HepG2 (cell line): Measurements from ENCODE around the gene HDLBP. TPM values are rescaled to one million over a fixed set of nuclear protein-coding genes. Genes with fewer than 3 reads are reported as not detected.

Source experiments
- ADNP ChIP-seq: sonication (generic); formaldehyde crosslinking; IDR thresholded peaks from 2 replicates; pipeline ENCODE4 v1.4.0; 2020; ENCODE audit warnings: missing genetic modification reagents
- ATAD3A ChIP-seq: sonication (generic); formaldehyde crosslinking; IDR thresholded peaks from 2 replicates; pipeline ENCODE4 v1.4.0; 2020; ENCODE audit warnings: missing genetic modification reagents
- CENPT ChIP-seq: sonication (generic); formaldehyde crosslinking; IDR thresholded peaks from 2 replicates; pipeline ENCODE4 v1.8.0; 2022; ENCODE audit warnings: low read depth, mild to moderate bottlenecking, moderate library complexity, missing genetic modification reagents
- DR1 ChIP-seq: sonication (generic); formaldehyde crosslinking; IDR thresholded peaks from 2 replicates; pipeline ENCODE4 v1.8.0; 2021; ENCODE audit warnings: mild to moderate bottlenecking, missing genetic modification reagents, inconsistent platforms
- E2F2 ChIP-seq: sonication (generic); formaldehyde crosslinking; IDR thresholded peaks from 2 replicates; pipeline ENCODE4 v1.4.0; 2020; ENCODE audit warnings: missing genetic modification reagents, borderline replicate concordance
- FLYWCH1 ChIP-seq: sonication (generic); formaldehyde crosslinking; IDR thresholded peaks from 2 replicates; pipeline ENCODE4 v1.8.1; 2023; ENCODE audit warnings: mild to moderate bottlenecking, missing genetic modification reagents
- FOXC1 ChIP-seq: sonication (generic); formaldehyde crosslinking; IDR thresholded peaks from 2 replicates; pipeline ENCODE4 v1.8.0; 2022; ENCODE audit warnings: mild to moderate bottlenecking, missing genetic modification reagents, borderline replicate concordance
- GABPA ChIP-seq, 2 experiments: IDR thresholded peaks; 2 replicates each; pipeline ENCODE4 v1.6.1; 2011 to 2016; ENCODE audit warnings: low read depth in 2 of 2, low read length in 1 of 2, missing biosample characterization in 1 of 2, missing genetic modification characterization in 1 of 2
- ISL2 ChIP-seq: sonication (generic); formaldehyde crosslinking; IDR thresholded peaks from 2 replicates; pipeline ENCODE4 v1.5.0; 2020; ENCODE audit warnings: missing genetic modification reagents
- MIER2 ChIP-seq: IDR thresholded peaks from 2 replicates; pipeline ENCODE4 v1.6.1; 2016; ENCODE audit warnings: missing biosample characterization, missing genetic modification reagents
- NFIC ChIP-seq: IDR thresholded peaks from 2 replicates; pipeline ENCODE4 v1.6.1; 2012; ENCODE audit warnings: mild to moderate bottlenecking, low read length, inconsistent platforms
- NKX3-1 ChIP-seq: sonication (generic); formaldehyde crosslinking; IDR thresholded peaks from 2 replicates; pipeline ENCODE4 v1.5.0; 2020; ENCODE audit warnings: missing genetic modification reagents
- NR2F6 ChIP-seq, 2 experiments: IDR thresholded peaks; 2 replicates each; pipeline ENCODE4 v1.6.1; 2016; ENCODE audit warnings: antibody characterized with exemption in 1 of 2, mild to moderate bottlenecking in 1 of 2
- NRL ChIP-seq: sonication (generic); formaldehyde crosslinking; IDR thresholded peaks from 2 replicates; pipeline ENCODE4 v1.5.0; 2020; ENCODE audit warnings: missing genetic modification reagents, mild to moderate bottlenecking, moderate library complexity, borderline replicate concordance
- PTBP1 ChIP-seq: fragments of 200-400 bp; formaldehyde crosslinking; IDR thresholded peaks from 2 replicates; pipeline ENCODE4 v1.6.1; 2018; ENCODE audit warnings: low read length, low read depth; ENCODE audit not compliant: poor library complexity, severe bottlenecking
- SALL2 ChIP-seq: sonication (generic); formaldehyde crosslinking; IDR thresholded peaks from 2 replicates; pipeline ENCODE4 v1.8.1; 2023; ENCODE audit warnings: mild to moderate bottlenecking, missing genetic modification reagents, inconsistent platforms
- SIN3B ChIP-seq: fragments of 150-350 bp; IDR thresholded peaks from 2 replicates; pipeline ENCODE4 v1.6.1; 2014; ENCODE audit warnings: low read length
- SMAD3 ChIP-seq: sonication (generic); formaldehyde crosslinking; IDR thresholded peaks from 2 replicates; pipeline ENCODE4 v1.4.0; 2020; ENCODE audit warnings: missing genetic modification reagents
- TCF12 ChIP-seq, 2 experiments: fragments of 450-650 bp in 1 of 2; sonication (generic) in 1 of 2; formaldehyde crosslinking in 1 of 2; IDR thresholded peaks; 2 replicates each; pipeline versions ENCODE4 v1.6.1 to v1.8.0; 2017 to 2022; ENCODE audit warnings: antibody characterized with exemption in 1 of 2, mild to moderate bottlenecking in 1 of 2, missing genetic modification reagents in 1 of 2, moderate library complexity in 1 of 2
- ZBTB14 ChIP-seq: sonication (generic); formaldehyde crosslinking; IDR thresholded peaks from 2 replicates; pipeline ENCODE4 v1.4.0; 2020; ENCODE audit warnings: missing genetic modification reagents
- ZKSCAN8 ChIP-seq: IDR thresholded peaks from 2 replicates; pipeline ENCODE4 v1.6.1; 2016; ENCODE audit warnings: borderline replicate concordance, missing genetic modification reagents, missing compliant biosample characterization
- ZNF331 ChIP-seq: sonication (generic); formaldehyde crosslinking; IDR thresholded peaks from 2 replicates; pipeline ENCODE4 v1.4.0; 2020; ENCODE audit warnings: missing genetic modification reagents
- ZNF549 ChIP-seq: sonication (generic); formaldehyde crosslinking; IDR thresholded peaks from 2 replicates; pipeline ENCODE4 v1.5.0; 2020; ENCODE audit warnings: missing genetic modification reagents
- ZNF616 ChIP-seq: sonication (generic); formaldehyde crosslinking; IDR thresholded peaks from 2 replicates; pipeline ENCODE4 v1.5.0; 2020; ENCODE audit warnings: low read depth, mild to moderate bottlenecking, missing genetic modification reagents
- ZNF644 ChIP-seq: IDR thresholded peaks from 2 replicates; pipeline ENCODE4 v1.6.1; 2016; ENCODE audit warnings: low read depth
- ZNF672 ChIP-seq: sonication (generic); formaldehyde crosslinking; IDR thresholded peaks from 2 replicates; pipeline ENCODE4 v1.8.1; 2022; ENCODE audit warnings: missing genetic modification reagents
- ZNF776 ChIP-seq: sonication (generic); formaldehyde crosslinking; IDR thresholded peaks from 2 replicates; pipeline ENCODE4 v1.4.0; 2020; ENCODE audit warnings: mild to moderate bottlenecking, missing genetic modification reagents
- ZNF816 ChIP-seq: sonication (generic); formaldehyde crosslinking; IDR thresholded peaks from 2 replicates; pipeline ENCODE4 v1.8.0; 2022; ENCODE audit warnings: missing genetic modification reagents, mild to moderate bottlenecking, borderline replicate concordance
- polyA plus RNA-seq, 8 experiments: library from polyadenylated mRNA; depleted of rRNA in 3 of 8; stranded (reverse) in 7 of 8; unstranded in 1 of 8; fragments of >200 nt; fragmentation: Illumina TruSeq in 4 of 8; extraction: Trizol in 4 of 8; gene quantifications; 2 replicates each; pipeline versions ENCODE4 v1.2.1 to v1.2.3, GENCODE V29; 2011 to 2016; ENCODE audit warnings: low read depth in 4 of 8, missing spikeins in 1 of 8, mixed read lengths in 1 of 8; ENCODE audit not compliant: insufficient read depth in 1 of 8
- total RNA-seq, 5 experiments: library from RNA; depleted of rRNA; stranded (reverse); fragments of >200 nt; fragmentation: Illumina TruSeq; extraction: Trizol; gene quantifications; 2 replicates each; pipeline ENCODE4 v1.2.3, GENCODE V29; 2016; ENCODE audit warnings: low read depth in 1 of 5

HDLBP gene
- total and polyA plus RNA-seq, 2 of the 13 experiments (the other 11 are each of a cell fraction or from before 2014, with no cell fraction given), result 464 to 707 TPM

DNA sequence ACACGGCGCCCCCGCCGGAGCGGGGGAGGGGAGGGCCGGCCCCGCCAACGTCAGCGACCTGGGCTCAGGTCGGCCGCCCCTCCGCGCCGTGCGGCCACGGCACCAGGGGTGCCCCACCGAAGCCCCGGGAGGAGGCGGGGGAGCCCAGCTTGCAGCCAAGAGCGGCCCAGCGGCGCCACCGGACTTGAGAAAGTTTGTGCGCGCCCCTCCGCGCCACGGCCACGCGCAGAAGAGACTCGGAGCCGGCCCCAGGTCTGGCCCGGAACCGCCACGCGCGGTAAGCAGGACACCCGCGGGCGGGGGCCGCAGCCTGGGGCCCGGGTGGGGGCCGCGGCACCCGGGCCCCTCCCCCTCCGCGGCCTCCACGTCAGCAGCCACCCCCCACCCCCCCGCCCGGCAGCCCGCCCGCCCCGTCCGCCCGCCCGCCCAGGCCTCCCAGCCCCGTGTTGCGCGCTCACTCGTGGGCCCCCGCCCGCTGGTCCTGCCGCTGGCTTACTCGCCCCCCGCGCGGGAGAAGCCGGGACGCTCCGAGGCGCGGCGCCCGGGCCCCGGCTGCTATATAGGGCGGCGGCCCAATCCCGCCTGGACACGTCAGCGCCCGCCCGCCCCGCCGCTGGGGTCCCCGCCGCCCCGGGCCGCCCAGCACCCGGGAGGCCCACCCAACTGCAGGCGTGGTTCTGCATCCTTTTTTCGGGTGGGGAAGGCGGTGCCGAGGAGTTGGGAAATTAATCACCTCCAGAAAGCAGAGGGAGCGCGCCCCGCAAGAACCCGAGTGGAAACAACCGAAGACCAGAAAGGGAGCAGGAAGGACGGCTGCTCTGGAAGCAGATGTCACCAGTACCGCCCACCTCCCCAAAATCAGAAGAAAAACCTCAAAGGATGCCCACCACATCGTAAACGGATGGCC, 42.9 kb downstream of the HDLBP start (continued):
- TF ChIP-seq ZNF331 (CRISPR knock-in tag) (no peak), NRL (0 out of 2 replicates have a peak, but pooled peaks have one; percentile 41), ZNF616 (CRISPR knock-in tag) (no peak), NR2F6 (IDR thresholded peaks at IDR 0.05) (no peak), NR2F6 (CRISPR knock-in tag; IDR thresholded peaks at IDR 0.05) (no peak), ZNF644 (CRISPR knock-in tag) (no peak), DR1 (CRISPR knock-in tag) (peak; percentile 73), NKX3-1 (no peak), E2F2 (CRISPR knock-in tag) (0 out of 2 replicates have a peak, but pooled peaks have one; percentile 61), MIER2 (no peak), SALL2 (CRISPR knock-in tag) (peak; percentile 1; the same call in 1 of the 2 replicates), ISL2 (peak; percentile 59; the same call in 1 of the 2 replicates), CENPT (CRISPR knock-in tag) (no peak), ZKSCAN8 (CRISPR knock-in tag) (no peak), ZNF672 (CRISPR knock-in tag) (no peak), GABPA (IDR thresholded peaks at IDR 0.05; ENCODE audit: low read depth, low read length) (no peak), GABPA (CRISPR knock-in tag; IDR thresholded peaks at IDR 0.05; ENCODE audit: low read depth) (no peak), ZNF549 (CRISPR knock-in tag) (no peak), ZNF816 (CRISPR knock-in tag) (no peak), NFIC (no peak), TCF12 (IDR thresholded peaks at IDR 0.05) (no peak), TCF12 (CRISPR knock-in tag; IDR thresholded peaks at IDR 0.05) (no peak), ADNP (CRISPR knock-in tag) (no peak), ZNF776 (peak; percentile 26; the same call in 1 of the 2 replicates), SIN3B (no peak), SMAD3 (no peak), ATAD3A (CRISPR knock-in tag) (no peak), FOXC1 (CRISPR knock-in tag) (peak; percentile 24; the same call in 1 of the 2 replicates), PTBP1 (no peak), FLYWCH1 (CRISPR knock-in tag) (no peak), ZBTB14 (peak; percentile 12; the same call in 1 of the 2 replicates)
